Mesothelial cell of epicardium (in vitro differentiated cells): ENCODE measurements around the gene DEF6. TPM values are rescaled to one million over a fixed set of nuclear protein-coding genes. Genes with fewer than 3 reads are reported as not detected.

Experiments
- DNase-seq, 2 experiments: peaks; one replicate each; pipeline ENCODE4 v3.0.0; 2021; ENCODE audit warnings: low spot score in 2 of 2; ENCODE audit not compliant: unreplicated experiment in 2 of 2
- H3K27ac Mint-ChIP-seq: 2 replicates; pipeline ENCODE4 v1.8.0; 2021; ENCODE audit warnings: mixed read lengths
- H3K27me3 Mint-ChIP-seq: 2 replicates; pipeline ENCODE4 v1.8.0; 2021; ENCODE audit warnings: low read depth, mixed read lengths
- H3K36me3 Mint-ChIP-seq: 2 replicates; pipeline ENCODE4 v1.8.0; 2021; ENCODE audit warnings: mixed read lengths
- H3K4me1 Mint-ChIP-seq: 2 replicates; pipeline ENCODE4 v1.8.0; 2021; ENCODE audit warnings: mixed read lengths
- H3K4me3 Mint-ChIP-seq: 2 replicates; pipeline ENCODE4 v1.8.0; 2021; ENCODE audit warnings: mild to moderate bottlenecking, moderate library complexity, mixed read lengths
- H3K9me3 Mint-ChIP-seq: 2 replicates; pipeline ENCODE4 v1.8.0; 2021; ENCODE audit warnings: mixed read lengths
- total RNA-seq: library from RNA; stranded (reverse); gene quantifications from 3 replicates; pipeline ENCODE4 v1.2.1, GENCODE V29; 2021
- TF ChIP-seq, protein P1 (sequence below): fragments of 200-600 bp; sonication (generic); IDR thresholded peaks from one replicate; pipeline ENCODE4 v1.5.0; 2021; ENCODE audit warnings: antibody characterized with exemption; ENCODE audit not compliant: unreplicated experiment

The DEF6 gene
- total RNA-seq, 1 donor from 2014 or later = 11.3 TPM

DNA sequence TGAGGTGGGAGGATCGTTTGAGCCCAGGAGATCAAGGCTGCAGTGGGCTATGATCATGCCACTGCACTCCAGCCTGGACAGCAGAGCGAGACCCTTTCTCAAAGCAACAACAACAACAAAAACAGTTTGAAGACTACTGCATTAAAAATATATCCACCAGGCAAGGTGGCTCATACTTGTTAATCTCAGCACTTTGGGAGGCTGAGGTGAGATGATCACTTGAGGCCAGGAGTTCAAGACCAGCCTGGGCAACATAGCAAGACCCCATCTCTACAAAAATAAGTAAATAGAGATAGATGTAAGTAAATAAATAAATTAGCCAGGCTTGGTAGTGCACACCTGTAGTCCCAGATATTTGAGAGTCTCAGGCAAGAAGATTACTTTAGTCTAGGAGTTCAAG, 25.6 kb upstream of the DEF6 start:
- peaks cover 2% of the 10 kb centered on the region for H3K4me1 Mint-ChIP-seq
- H3K9me3 Mint-ChIP-seq = no peaks in the 10 kb centered on the region
- no peak overlapping the region for H3K4me3 Mint-ChIP-seq
- DNase-seq = no peak
- H3K36me3 Mint-ChIP-seq = peaks cover 7% of the 10 kb centered on the region
- no peaks in the 10 kb centered on the region for H3K27me3 Mint-ChIP-seq
- H3K27ac Mint-ChIP-seq = no peak overlapping the region
- TF ChIP-seq, protein P1, sequence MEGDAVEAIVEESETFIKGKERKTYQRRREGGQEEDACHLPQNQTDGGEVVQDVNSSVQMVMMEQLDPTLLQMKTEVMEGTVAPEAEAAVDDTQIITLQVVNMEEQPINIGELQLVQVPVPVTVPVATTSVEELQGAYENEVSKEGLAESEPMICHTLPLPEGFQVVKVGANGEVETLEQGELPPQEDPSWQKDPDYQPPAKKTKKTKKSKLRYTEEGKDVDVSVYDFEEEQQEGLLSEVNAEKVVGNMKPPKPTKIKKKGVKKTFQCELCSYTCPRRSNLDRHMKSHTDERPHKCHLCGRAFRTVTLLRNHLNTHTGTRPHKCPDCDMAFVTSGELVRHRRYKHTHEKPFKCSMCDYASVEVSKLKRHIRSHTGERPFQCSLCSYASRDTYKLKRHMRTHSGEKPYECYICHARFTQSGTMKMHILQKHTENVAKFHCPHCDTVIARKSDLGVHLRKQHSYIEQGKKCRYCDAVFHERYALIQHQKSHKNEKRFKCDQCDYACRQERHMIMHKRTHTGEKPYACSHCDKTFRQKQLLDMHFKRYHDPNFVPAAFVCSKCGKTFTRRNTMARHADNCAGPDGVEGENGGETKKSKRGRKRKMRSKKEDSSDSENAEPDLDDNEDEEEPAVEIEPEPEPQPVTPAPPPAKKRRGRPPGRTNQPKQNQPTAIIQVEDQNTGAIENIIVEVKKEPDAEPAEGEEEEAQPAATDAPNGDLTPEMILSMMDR = no peak

DNA sequence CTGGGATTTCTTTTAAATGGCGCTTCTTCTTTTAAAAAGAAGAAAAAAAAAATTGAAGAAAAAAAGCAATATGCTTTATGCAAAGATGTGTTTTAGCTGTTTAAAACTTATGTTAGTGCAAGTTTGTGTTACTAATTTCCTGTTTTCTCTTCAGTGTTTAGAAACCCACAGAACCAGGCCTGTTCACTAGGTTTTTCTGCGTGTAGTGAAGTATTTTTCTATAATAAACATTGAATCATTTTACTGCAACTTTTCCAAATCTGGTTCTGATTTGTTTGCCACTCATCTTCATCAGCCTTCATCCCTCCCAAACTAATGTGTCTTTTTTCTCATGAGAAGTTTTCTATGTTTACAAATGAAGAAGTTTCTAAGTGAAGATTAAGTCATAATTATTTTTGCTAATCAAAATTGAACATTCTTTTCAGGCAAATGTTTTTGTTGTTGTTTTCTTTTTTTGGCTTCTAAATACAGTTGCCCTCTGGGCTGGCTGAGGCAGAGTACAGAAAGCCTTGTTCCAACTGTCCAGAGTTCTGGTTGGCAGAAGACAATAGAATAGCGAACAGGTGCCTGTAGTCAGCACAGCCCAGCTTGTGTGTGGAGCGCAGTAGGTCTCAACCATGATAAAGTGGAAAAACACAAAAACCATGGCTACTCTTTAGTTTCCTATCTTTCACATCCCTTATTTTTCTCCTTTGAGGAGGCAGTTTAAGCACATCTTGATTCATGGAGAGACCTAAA, 23.6 kb upstream of the DEF6 start:
- no peaks in the 10 kb centered on the region for H3K27me3 Mint-ChIP-seq
- no peaks in the 10 kb centered on the region for H3K9me3 Mint-ChIP-seq
- no peak overlapping the region for H3K4me3 Mint-ChIP-seq
- no peak overlapping the region for H3K27ac Mint-ChIP-seq
- DNase-seq = no peak
- H3K36me3 Mint-ChIP-seq = peaks cover 10% of the 10 kb centered on the region
- TF ChIP-seq, protein P1 = no peak
- peaks cover 2% of the 10 kb centered on the region for H3K4me1 Mint-ChIP-seq

DNA sequence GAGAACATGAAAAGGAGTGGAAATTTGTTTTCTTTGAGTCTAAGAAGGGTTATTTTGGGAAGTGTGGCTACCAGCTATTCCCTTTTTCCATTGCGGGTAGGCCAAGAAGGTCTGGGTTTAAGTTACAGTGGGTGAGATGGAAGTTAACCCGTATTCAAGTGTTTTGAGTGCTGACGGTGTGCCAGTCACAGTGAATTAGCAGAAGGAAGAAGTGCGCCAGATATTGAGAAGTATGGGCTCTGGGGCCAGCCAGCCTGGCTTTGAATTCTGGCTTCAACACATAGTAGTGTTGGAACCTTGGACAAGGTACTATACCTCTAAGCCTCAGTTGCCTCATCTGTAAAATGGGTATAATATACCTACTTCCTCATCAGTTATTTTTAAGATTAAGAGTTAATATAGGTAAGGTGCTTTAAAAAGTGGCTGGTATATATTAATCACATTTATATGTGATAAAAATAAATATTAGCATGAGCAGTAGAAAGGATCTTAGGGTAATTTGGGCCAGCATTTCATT, 21.8 kb upstream of the DEF6 start:
- Mint-ChIP-seq H3K4me3 (no peak overlapping the region), H3K36me3 (peaks cover 6% of the 10 kb centered on the region), H3K27ac (no peak overlapping the region), H3K4me1 (peaks cover 2% of the 10 kb centered on the region), H3K27me3 (no peaks in the 10 kb centered on the region), H3K9me3 (no peaks in the 10 kb centered on the region)
- no peak for DNase-seq
- TF ChIP-seq, protein P1 = no peak

DNA sequence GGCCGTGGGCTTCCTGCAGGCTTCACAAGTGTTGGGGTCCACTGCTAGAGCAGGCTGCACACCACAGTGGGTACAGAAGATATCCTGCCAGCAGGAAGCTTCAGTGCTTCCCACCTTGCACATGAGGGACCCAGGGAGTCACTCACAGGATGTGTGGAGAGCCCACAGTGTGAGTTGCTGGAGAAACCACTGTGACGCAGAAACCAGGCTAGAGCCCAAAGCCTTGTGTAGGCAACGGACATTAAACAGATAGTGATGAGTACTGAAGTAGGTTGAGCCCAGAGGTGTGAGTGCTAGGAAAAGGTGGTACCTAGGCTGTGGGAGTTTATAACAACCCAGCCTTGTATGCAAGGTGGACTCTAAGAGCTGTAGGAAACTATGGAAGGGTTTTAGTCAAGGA, 18.9 kb upstream of the DEF6 start:
- DNase-seq = no peak
- Mint-ChIP-seq H3K27ac (no peak overlapping the region), H3K4me3 (no peak overlapping the region), H3K9me3 (no peaks in the 10 kb centered on the region), H3K4me1 (peaks cover 2% of the 10 kb centered on the region), H3K36me3 (peaks cover 22% of the 10 kb centered on the region), H3K27me3 (no peaks in the 10 kb centered on the region)
- TF ChIP-seq, protein P1 = no peak

DNA sequence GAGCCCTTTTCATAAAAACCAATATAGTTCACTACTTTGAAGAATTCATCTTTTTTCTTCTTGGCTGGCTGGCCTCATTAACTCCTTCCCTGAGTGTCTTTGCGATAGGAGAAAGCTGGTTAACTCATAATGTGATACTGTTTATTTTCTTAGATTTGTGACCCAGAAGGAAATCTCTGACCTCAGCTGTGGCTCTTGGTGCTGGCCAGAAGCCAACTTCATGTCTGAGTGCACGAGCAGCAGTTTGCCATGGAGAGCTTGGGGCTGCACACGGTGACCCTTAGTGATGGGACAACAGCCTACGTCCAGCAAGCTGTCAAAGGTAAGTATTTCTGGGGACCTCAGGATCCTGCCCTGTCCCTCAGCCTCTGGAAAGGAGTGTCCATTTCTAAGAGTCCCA, 16.7 kb upstream of the DEF6 start:
- Mint-ChIP-seq H3K27ac (no peak overlapping the region), H3K4me3 (no peak overlapping the region), H3K4me1 (no peaks in the 10 kb centered on the region), H3K36me3 (peaks cover 31% of the 10 kb centered on the region), H3K9me3 (no peaks in the 10 kb centered on the region), H3K27me3 (no peaks in the 10 kb centered on the region)
- TF ChIP-seq, protein P1 = no peak
- DNase-seq = no peak
